Right renal pelvis (tissue), 4 donors: ENCODE measurements around the gene ABLIM2. TPM values are rescaled to one million over a fixed set of nuclear protein-coding genes. Genes with fewer than 3 reads are reported as not detected.

Experiments
- DNase-seq, 4 donors: peaks; one replicate each; pipeline ENCODE4 v3.0.0-alpha.2; 2013; ENCODE audit warnings: low read depth in 4 of 4, low spot score in 3 of 4, missing footprints in 1 of 4
- polyA plus RNA-seq, 4 donors: library from polyadenylated mRNA; unstranded; fragments of 120-200 nt; gene quantifications; one replicate each; pipeline ENCODE4 v1.2.1, GENCODE V29; 2013; ENCODE audit not compliant: insufficient read length in 4 of 4

Gene ABLIM2
- polyA plus RNA-seq, 4 donors: 6.4 to 7.6 (median 7.5) TPM

DNA sequence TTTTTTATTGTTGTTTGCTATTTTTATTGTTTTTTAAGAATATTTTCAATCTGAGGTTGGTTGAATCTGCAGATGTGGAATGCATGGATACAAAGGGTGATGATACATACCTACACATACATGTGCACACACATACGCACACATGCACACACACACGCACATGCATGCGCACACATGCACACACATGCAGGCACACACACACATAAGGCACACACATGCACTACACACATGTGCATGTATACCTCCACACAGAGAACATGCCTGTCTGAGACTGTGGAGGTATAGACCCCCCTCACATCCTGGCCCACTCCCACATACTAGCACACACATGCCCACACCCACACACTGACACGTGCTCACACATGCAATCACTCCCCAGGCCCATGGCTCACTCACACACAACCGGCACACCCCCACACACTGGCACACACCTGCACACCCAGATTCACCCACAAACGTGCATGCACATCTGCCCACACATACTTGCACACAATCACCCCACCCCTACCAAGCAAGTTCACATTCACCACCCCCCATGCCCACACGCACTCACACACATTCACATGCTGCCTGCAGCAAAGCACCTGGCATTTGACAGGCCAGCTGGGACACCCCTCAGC, 121.4 kb downstream of the ABLIM2 start:
- no peak for DNase-seq

DNA sequence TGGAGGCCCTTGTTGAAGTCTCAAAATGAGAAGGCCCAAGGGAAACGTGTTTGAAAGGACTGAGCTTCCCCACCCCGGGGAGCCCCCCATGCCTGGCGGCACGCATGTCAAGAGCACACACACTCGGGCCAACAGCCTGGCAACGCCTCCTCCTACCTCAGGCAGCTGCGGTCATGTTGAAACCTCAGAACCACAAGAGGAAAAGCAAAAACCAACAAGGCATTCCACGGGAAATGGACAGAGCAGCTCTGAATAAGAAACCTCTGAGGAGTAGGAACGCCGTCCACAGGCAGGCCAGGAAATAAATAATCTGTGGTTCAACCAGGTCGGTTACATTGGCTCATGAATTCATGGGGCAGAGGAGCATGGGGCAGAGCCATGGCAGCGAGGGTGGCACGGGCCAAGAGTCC, 123.2 kb downstream of the ABLIM2 start:
- no peak for DNase-seq

DNA sequence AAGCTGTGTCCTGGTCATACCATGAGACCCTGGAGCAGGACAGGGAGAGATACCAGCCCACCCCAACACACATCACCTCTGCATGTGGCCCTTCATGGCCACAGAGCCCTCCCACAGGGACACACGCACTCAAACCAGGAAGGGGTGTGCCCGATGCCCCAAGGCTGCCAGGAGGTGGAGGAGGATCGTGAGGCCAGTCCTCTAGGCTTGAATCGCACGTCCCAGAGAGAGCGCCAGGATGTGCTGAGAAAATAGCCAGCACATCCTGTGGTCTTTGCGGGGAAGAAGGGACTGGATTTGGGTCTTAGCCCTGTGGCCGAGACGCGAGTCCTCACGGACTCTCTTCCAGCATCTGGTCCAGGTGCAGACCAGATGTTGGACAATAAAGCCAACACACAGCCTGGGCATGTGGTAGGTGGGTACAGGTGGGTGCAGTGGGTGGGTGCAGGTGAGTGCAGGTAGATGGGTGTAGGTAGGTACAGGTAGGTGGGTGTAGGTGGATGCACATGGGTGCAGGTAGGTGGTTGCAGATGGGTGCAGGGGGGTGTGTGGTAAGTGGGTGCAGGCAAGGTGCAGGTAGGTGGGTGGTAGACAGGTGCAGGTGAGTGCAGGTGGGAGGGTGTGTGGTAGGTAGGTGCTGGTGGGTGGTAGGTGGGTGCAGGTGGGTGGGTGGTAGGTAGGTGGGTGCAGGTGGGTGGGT, 124.6 kb downstream of the ABLIM2 start:
- no peak for DNase-seq

DNA sequence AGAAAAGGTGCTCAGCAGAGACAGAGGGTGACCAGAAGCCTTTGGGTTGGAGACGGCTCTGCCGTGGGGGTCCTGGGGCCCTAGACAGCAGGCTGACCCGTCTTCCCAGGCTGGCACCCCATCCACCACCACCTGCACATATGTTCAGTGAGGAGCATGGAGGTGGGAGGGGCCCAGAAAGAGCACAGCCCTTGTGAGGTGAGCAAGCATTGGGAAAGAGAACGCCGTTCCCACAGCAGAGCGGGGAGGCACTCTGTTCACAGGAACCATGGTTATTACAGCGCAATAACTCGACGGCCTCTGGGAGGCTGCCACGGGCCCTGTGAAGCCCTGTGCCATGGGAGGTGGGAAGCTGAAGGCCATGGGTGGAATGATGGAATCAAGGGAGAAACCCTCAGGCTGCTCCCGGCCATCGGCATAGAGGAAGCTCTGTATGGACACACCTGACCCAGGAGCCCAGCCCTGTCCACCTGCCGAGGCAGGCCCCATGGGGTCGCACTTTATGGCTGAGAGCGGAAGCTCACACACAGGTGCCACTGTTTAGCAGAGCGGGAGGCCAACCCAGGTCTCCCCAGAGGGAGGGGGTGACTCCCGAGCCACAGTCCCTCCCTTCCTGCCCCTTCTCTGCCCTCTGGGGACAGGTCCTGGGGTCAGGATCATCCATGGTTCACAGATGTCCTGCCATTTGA, 125.4 kb downstream of the ABLIM2 start:
- DNase-seq: no peak

DNA sequence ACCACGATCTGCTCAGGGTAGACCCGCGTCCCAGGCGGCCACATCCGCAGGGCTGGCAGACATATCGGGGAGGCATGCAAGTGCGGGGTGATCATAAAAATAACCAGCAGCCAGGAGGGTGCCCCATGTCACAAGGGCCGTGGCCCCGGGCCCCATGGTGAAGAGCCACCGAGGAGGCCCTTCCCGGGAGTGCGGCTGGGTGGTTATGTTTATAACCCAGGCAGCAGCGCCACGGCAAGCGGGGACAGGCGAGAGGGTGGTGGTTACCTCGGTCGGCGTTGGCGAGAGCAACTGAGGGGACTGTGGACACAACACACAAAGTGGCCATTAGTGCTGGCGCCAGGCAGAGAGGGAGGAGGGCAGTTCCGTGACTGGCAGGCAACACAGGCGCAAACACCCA, 126.2 kb downstream of the ABLIM2 start:
- no peak for DNase-seq

DNA sequence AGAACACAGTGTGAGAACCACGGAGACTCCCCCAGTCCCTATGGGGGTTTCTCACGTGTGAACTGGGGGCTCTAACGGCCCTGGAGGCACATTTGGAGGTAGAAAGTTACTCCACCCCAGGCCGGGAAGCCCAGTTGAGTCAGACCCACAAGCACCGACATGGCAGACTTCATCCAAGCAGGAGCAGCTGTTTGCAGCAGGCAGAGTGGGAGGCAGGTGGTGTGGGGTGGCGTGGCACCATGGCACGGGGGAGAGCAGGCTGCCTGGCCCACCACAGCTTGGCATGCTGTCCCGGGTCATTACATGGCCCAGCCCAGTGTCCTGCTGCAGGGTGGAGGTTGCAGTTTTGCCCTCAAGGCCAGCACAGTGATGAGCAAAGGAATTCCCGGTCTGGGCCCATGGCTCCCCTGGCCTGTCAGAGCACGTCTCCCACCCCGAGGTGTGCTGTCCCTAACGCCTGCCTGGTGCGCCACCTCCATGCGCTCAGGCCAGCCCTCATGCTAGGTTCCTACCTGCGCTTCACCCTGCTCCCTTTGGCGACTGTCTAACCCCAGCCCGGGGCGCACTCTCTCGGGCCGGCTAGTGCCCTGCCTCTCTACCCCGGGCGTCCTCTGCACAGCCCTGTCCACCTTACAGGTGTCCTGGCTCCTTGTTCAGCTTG, 128.4 kb downstream of the ABLIM2 start:
- no peak for DNase-seq

DNA sequence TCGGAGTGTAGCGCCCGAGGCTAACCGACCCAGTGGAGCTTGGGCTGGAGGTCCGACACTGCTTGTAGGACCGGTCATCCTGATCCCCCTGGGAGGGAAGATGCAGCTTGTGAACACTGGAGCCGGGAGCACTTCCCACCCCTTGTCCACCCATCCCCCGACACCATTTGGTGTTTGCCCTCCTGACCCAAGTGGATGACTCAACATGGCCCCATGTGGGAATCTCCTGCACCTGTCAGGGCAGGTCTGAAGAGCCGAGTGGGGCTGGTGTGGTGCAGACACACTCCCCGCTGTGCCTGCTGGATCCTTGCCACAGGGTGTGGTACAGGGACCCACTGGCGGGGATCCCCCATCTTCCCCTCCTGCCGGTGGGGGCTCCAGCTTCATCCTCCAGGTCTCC, 128.9 kb downstream of the ABLIM2 start:
- no peak for DNase-seq

DNA sequence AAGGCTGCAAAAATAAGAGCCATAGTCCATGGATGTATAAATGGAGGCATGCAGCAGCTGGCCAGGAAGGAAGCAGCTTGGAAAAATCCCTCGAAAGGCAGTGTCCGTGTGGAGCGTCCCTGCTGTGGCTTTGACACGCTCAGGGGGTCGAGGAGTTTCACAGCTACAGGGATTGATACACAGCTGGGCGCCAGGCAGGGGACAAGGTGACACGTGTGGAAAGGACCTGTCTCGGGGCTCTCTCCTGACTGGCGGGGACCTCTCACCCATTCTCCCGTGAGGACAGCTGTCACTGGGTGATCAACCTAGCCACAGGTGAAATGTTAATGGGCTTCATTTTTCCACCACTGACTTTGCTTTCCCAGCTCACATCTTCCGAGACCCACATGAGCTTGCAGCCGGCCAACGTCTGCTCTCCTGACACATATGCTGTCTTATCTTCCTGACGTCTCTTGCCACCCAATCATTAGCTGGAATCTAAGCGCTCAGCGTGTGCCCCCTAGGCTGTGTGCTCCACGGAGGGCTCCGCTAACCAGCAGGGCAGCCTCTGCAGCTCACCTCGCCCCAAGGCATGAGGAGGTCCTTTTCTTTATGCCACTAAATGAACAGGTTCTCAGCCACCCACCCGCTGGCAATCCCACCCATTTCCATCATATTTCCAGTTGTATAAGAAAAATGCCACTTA, 129.6 kb downstream of the ABLIM2 start:
- DNase-seq: no peak

DNA sequence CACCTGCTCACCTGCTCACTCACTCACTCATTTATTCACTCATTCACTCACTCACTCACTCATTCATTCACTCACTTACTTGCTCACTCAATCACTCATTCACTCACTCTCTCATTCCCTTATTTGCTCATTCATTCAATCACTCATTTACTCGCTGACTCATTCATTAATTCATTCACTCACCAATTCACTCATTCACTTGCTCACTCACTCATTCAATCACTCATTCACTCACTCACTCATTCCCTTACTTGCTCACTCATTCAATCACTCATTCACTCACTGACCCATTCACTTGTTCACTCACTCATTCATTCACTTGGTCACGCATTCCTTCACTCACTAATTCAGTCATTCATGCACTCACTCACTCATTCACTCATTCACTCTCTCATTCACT, 130.2 kb downstream of the ABLIM2 start:
- DNase-seq: no peak

DNA sequence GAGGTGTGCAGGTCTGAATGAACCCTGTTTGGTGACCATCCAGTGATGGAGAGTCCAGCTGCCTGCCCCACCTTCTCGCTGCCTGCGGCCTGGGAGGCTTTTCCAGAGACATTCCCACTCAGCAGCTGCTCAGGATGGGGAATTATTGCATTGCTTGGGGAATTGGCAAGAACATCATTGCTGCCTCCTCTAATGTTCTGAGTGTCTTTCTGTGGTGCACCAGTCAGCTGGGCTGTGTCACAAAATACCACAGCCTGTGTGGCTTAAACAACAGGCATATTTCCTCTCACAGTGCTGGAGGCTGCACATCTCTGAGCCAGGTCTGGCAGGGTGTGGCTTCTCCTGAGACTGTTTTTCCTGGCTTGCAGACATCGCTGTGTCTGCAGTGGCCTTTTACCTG, 132.2 kb downstream of the ABLIM2 start:
- no peak for DNase-seq

DNA sequence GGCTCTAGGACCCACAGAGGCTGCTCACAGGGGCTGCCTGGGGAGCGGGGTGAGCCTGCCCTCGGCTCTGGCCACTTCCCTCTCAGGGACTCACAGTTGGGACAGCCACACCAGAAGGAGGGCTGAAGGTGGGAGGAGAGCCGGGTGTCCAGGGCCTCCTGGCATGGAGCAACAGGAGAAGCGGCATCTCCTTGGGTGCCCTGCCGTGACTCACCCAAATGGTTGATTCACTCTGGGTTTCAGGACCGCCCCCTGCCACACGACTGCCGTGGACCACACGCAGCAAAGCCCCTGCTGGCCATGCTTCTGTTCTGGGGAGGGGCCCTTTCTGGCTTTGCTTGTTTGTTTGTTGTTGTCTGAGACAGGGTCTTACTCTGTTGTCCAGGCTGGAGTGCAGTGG, 132.9 kb downstream of the ABLIM2 start:
- DNase-seq: no peak

DNA sequence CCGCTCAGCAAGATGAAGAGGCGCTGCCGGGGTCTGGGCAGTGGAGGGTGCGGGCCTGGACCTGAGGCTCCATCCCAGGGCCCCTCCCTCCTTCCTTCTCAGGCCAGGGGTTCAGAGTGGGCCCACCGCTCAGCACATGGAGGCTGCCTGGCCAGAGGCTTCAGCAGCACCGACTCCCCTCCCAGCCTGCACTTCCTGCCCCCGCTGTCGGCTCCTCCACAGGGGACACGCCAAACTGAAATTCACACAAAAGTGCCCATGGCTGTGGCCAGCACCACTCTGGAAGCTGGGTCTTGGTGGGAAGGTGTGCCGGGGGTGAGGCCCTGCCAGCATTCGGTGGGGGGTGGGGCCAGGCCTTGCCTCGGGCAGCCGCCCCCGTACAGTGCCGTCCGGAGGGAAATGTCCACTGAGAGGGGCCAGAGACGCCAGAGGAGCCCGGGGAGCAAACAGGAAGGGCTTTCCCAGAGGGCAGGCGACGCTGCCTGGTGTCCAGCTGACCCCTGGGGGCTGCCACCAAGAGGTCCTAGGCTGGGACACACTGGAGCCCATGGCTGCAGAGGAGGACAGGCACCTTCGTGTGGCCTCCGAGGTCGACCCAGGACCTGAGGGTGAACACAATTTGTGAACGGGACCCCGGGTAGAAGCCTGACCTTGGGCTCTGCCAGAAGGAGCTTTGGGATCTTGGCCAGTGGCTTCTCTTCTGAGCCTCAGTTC, 134.4 kb downstream of the ABLIM2 start:
- DNase-seq: no peak

DNA sequence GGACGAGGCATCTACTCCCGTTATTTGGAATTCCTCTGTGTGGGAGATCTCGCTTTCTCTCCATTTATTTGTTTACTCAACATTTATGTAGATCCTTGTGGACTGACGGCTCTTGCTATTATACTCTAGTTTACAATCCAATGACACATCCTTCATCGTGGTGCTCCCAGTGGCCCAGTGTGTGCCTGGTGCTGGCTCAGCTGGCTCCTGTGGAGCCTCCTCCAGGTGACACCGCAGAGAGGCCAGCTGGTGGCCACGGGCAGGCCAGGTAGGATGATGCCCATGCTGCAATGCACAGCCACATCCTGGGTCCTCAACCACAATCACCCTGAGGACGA, 134.9 kb downstream of the ABLIM2 start:
- DNase-seq: no peak

DNA sequence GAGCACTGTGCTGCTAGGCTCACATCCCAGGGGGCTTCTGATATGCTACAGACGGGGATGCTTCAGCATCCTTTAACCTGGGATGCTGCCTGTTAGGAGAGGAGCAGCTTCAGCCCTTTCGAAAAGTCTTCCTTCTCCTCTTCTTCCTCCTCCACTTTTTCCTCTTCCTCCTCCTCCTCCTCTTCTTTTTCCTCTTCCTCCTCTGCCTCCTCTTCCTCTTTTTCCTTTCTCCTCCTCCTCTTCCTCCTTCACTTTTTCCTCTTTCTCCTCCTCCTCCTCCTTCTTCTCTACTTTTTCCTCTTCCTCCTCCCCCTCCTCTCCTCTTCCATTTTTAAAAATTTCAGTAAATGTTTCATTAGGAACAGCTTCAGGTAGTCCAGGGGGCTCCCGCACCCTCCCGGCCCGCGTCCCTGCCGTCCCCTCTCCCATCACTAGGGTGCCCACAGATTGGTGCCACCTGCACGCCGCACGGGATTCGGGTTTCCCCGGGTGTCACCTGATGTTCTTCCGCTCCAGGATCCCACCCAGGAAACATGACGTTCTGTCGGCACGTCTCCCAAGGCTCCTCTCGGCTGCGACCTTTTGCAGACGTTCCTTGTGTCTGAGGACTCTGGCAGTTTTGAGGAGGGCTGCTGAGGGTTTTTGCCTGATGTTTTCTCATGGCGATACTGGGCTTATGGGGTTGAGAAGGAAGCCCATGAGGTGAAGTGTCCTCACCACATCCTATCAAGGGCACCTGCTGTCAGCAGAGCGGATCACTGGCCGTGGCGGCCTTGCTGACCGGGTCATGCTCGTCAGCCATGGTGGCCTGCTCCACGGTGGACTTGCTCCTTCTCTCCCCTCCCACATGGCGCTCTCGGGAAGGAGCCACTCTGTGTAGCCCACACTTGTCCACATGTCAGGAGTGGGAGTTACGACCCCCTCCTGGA, 135.6 kb downstream of the ABLIM2 start:
- DNase-seq: no peak

DNA sequence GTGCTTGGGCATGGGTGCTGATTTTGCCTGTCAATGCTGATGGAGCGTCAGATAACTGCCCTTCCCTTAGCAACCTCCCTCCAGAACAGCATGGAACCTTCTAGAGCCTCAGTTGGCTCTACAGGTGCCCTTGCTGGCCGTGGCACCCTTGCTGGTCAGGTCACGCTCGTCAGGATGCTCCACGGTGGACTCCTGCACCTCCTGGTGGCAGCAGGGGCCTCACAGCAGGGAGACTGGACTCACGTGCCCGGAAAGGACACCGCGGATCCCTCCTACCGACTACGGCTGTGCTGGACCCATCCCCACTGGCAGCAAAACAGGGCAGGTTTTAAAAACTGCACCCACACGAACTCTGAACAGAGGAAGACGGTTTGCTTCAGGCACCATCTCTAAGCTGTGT, 136.8 kb downstream of the ABLIM2 start:
- no peak for DNase-seq

DNA sequence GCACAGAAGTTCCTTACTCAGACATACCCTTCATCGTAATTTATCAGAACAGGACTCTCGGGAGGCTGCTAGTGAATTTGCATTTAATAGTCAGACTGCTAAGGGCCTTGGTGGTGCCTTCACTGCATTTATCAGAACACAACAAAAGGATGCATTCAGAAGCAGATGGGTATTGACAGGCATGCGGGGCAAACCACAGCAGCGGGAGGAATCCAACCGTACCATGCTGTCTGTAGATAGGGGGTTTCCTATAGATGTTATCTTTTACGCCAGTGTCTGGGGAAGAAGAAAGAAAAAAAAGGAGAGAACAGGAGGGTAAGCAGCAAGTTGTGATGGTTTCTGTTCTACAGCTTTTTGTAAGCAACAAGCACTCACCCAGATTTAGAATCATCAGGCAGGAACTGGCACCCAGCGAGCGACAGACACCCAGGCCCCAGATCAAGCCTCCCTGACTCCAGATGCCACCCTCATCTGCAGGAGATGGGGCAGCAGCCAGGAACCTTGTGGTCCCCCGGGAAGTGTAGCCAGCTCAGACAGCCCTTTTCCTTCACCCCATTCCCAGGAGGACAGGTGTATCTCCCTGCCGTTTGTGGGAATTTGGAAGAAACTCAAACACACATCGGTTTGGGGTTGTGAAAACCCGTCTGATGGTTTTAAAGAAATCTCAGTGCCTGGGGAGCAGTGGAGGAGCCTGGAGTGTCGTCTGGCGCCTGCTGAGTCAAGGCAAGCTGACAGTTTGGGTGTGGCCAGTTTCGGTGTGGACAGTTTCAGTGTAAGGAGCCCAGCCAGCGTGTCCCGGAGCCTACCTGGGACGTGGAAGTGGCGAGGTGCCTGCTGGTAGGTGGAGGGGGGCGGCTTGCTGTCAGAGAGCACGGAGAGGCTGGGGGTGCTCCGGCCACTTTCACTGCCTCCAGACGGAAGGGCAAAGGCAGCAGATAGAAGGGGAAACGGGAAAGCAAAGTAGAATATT, 138.9 kb downstream of the ABLIM2 start:
- DNase-seq: no peak

DNA sequence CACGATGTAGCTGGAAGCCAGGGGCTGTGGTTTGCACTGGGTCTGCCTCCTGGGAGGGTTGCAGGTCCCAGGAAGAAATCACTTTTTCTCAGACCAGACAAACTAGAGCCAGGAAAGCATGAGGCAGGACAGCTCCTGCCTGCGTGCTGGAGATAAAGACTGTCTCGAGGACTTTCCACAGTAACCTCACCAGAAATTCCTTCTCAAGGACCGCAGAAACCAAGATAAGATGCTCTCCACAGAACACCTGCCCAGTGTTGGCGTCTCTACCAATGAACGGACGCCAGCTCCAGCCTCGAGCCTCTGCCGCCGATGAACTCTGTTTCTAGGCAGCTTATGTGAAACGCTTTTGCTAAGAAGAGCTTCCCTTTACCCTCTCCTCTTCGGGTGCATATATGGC, 142.1 kb downstream of the ABLIM2 start:
- DNase-seq: no peak

DNA sequence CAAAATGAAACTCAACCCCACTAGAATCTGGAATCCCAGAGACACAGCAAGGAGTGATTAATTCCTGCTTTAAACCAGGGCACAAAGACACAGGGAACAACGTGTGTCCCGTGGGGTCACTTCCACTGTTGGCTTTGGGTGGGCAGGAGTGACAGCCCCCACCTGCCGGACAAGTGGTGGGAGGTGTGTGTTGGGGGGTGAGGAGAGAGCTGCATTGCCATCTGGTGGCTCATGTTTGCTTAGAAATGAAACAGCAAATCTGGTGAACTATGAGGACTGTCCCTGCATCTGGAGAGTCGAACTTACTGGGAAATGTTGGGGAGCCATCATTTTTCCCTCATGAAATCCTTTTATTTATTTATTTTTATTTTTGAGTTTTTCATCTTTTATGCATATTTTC, 143.1 kb downstream of the ABLIM2 start:
- DNase-seq: no peak
